Lower lobe of right lung (tissue), 2 donors: ENCODE measurements around the gene MMP23B. TPM values are rescaled to one million over a fixed set of nuclear protein-coding genes. Genes with fewer than 3 reads are reported as not detected.
A peak's percentile ranks its signal among the peaks of the same experiment; 100 is the strongest.
"Not testable (repeated sequence)": the region's sequence is repeated elsewhere in the genome, so short reads cannot be mapped to it uniquely, and the experiment has no call there.

ENCODE experiments used
- ATAC-seq, 2 donors: fragments of 200-7000 bp; cut with Tn5 transposase; one replicate each; pipeline ENCODE4 v1.9.1; 2020 to 2022; ENCODE audit warnings: mild to moderate bottlenecking in 2 of 2, moderate library complexity in 2 of 2
- DNase-seq: peaks from one replicate; pipeline ENCODE4 v3.0.0-alpha.2; 2020
- H3K27ac ChIP-seq: fragments of 200-600 bp; one replicate; pipeline ENCODE4 v1.8.0; 2022
- H3K27me3 ChIP-seq: fragments of 200-600 bp; one replicate; pipeline ENCODE4 v1.8.0; 2022; ENCODE audit warnings: low read depth
- H3K36me3 ChIP-seq: fragments of 200-600 bp; one replicate; pipeline ENCODE4 v1.8.0; 2022; ENCODE audit warnings: mild to moderate bottlenecking
- H3K4me1 ChIP-seq: fragments of 200-600 bp; one replicate; pipeline ENCODE4 v1.8.0; 2022
- H3K4me3 ChIP-seq: fragments of 200-600 bp; one replicate; pipeline ENCODE4 v1.8.0; 2022; ENCODE audit warnings: mild to moderate bottlenecking
- H3K9me3 ChIP-seq: fragments of 200-600 bp; one replicate; pipeline ENCODE4 v1.8.0; 2022
- CTCF ChIP-seq: fragments of 200-600 bp; IDR thresholded peaks from one replicate; pipeline ENCODE4 v1.8.0; 2022; ENCODE audit warnings: antibody characterized with exemption, mild to moderate bottlenecking
- intact Hi-C: fragments of 100-400 bp; cut with DNase I; formaldehyde crosslinking; loops from one replicate; pipeline ENCODE4 v1.11.0; 2022
- total RNA-seq: library from RNA; stranded (reverse); fragmentation: NEBNext Ultra II Directional; extraction: Animal tissue kit (Norgen Biotek cat#: 25700); gene quantifications from one replicate; pipeline ENCODE4 v1.2.1, GENCODE V29; 2021
- donor health status: DM: no; HTN: yes; CAD: no; lungs with severe emphysema.

Gene MMP23B
- total RNA-seq, 1 donor from 2014 or later, result 27.2 TPM

GRCh38 chr1:1594602-1595260, 37.2 kb upstream of the MMP23B start:
- intact Hi-C loops, result no loop called here
- peaks cover 8% of the 10 kb centered on the region for H3K4me1 ChIP-seq
- DNase-seq (no peak), ATAC-seq (no peak)
- no peak for TF ChIP-seq CTCF
- H3K36me3 ChIP-seq, result no peaks in the 10 kb centered on the region
- H3K27me3 ChIP-seq, result peaks cover 24% of the 10 kb centered on the region
- no peak overlapping the region for H3K4me3 ChIP-seq
- H3K9me3 ChIP-seq, result no peaks in the 10 kb centered on the region
- no peak overlapping the region for H3K27ac ChIP-seq

GRCh38 chr1:1595341-1595740, 36.6 kb upstream of the MMP23B start:
- H3K4me1 ChIP-seq, ATAC-seq, DNase-seq, H3K9me3 ChIP-seq, H3K36me3 ChIP-seq, H3K27ac ChIP-seq, intact Hi-C loops, H3K4me3 ChIP-seq: not testable (repeated sequence)
- H3K27me3 ChIP-seq, result peaks cover 26% of the 10 kb centered on the region

GRCh38 chr1:1596493-1597274, 35.3 kb upstream of the MMP23B start:
- Histone ChIP-seq H3K27ac (no peak overlapping the region), H3K27me3 (peaks cover 28% of the 10 kb centered on the region), H3K4me3 (no peak overlapping the region), H3K4me1 (peaks cover 16% of the 10 kb centered on the region), H3K36me3 (no peaks in the 10 kb centered on the region), H3K9me3 (no peaks in the 10 kb centered on the region)
- no peak for DNase-seq
- intact Hi-C loops, result no loop called here
- ATAC-seq, result no peak
- no peak for TF ChIP-seq CTCF

- Histone ChIP-seq H3K4me1 (peaks cover 16% of the 10 kb centered on the region), H3K9me3 (no peaks in the 10 kb centered on the region), H3K36me3 (no peaks in the 10 kb centered on the region), H3K27me3 (peaks cover 28% of the 10 kb centered on the region), H3K27ac (no peak overlapping the region), H3K4me3 (no peak overlapping the region)
- intact Hi-C loops, result no loop called here
- DNase-seq (no peak), ATAC-seq (peak in 1 of 2 donors; percentile 20)
- TF ChIP-seq CTCF, result peak; percentile 21
Observed at GRCh38 chr1:1597275-1597930, 34.6 kb upstream of the MMP23B start.

GRCh38 chr1:1598051-1598719, 33.8 kb upstream of the MMP23B start:
- H3K9me3 ChIP-seq, result no peaks in the 10 kb centered on the region
- H3K36me3 ChIP-seq, result no peaks in the 10 kb centered on the region
- no peak for ATAC-seq
- no peak for DNase-seq
- H3K4me3 ChIP-seq, result no peak overlapping the region
- intact Hi-C loops, result no loop called here
- no peak for TF ChIP-seq CTCF
- H3K27me3 ChIP-seq, result peaks cover 28% of the 10 kb centered on the region
- H3K27ac ChIP-seq, result no peak overlapping the region
- H3K4me1 ChIP-seq, result peaks cover 16% of the 10 kb centered on the region
